Gastroesophageal sphincter (tissue), 4 donors: ENCODE results near the gene PPL. TPM values are rescaled to one million over a fixed set of nuclear protein-coding genes. Genes with fewer than 3 reads are reported as not detected.

Experiments used
- ATAC-seq: fragments of 150-250 bp; one replicate; pipeline ENCODE4 v1.9.1; 2016; ENCODE audit warnings: mild to moderate bottlenecking, moderate library complexity
- H3K27ac ChIP-seq, 4 donors: fragments of 200-600 bp; sonication (generic) in 3 of 4; 1 replicate in 3 of 4; 2 replicates in 1 of 4; pipeline ENCODE4 v1.5.1; 2016 to 2019
- H3K27me3 ChIP-seq: fragments of 200-600 bp; sonication (generic); one replicate; pipeline ENCODE4 v1.5.1; 2019
- H3K36me3 ChIP-seq, 2 donors: fragments of 200-600 bp; sonication (generic); one replicate each; pipeline ENCODE4 v1.5.1; 2019; ENCODE audit warnings: control low read depth in 1 of 2
- H3K4me1 ChIP-seq, 3 donors: fragments of 200-600 bp; sonication (generic); 1 replicate in 2 of 3; 2 replicates in 1 of 3; pipeline ENCODE4 v1.5.1; 2016 to 2019; ENCODE audit warnings: control low read depth in 2 of 3
- H3K4me3 ChIP-seq, 2 donors: fragments of 200-600 bp; sonication (generic); one replicate each; pipeline ENCODE4 v1.5.1; 2019; ENCODE audit warnings: mild to moderate bottlenecking in 1 of 2, moderate library complexity in 1 of 2
- H3K9me3 ChIP-seq, 3 donors: fragments of 200-600 bp; sonication (generic); one replicate each; pipeline ENCODE4 v1.5.1; 2017 to 2019; ENCODE audit warnings: control low read depth in 2 of 3
- EP300 ChIP-seq: sonication (generic); formaldehyde crosslinking; IDR thresholded peaks from one replicate; pipeline ENCODE4 v1.6.1; 2017; ENCODE audit warnings: antibody characterized with exemption, mild to moderate bottlenecking
- POLR2A ChIP-seq, 2 donors: fragments of 450-650 bp; IDR thresholded peaks; one replicate each; pipeline ENCODE4 v1.6.1; 2017; ENCODE audit warnings: antibody characterized with exemption in 2 of 2, mild to moderate bottlenecking in 2 of 2, moderate library complexity in 1 of 2
- POLR2AphosphoS5 ChIP-seq: sonication (generic); formaldehyde crosslinking; IDR thresholded peaks from one replicate; pipeline ENCODE4 v1.6.1; 2017; ENCODE audit warnings: antibody characterized with exemption
- WGBS, 2 donors: methylation state at CpG; one replicate each; pipeline ENCODE4 v1.1.5; 2018; ENCODE audit warnings: low coverage in 1 of 2; 5-methylcytosine and 5-hydroxymethylcytosine counted together
- total RNA-seq, 4 donors: library from RNA; depleted of rRNA; stranded (reverse); fragments of >200 nt; gene quantifications; one replicate each; pipeline ENCODE4 v1.1.0, GENCODE V29; 2016
- TF ChIP-seq, protein P1 (sequence below), 4 experiments: fragments of 200-600 bp in 2 of 4; fragments of 450-650 bp in 2 of 4; sonication (generic) in 1 of 4; IDR thresholded peaks; one replicate each; pipeline ENCODE4 v1.5.1; 2017 to 2019; ENCODE audit warnings: antibody characterized with exemption in 4 of 4, mild to moderate bottlenecking in 2 of 4, moderate library complexity in 2 of 4

PPL gene
- total RNA-seq, 4 donors from 2014 or later: 53.7 to 82.5 (median 76.5) TPM

DNA sequence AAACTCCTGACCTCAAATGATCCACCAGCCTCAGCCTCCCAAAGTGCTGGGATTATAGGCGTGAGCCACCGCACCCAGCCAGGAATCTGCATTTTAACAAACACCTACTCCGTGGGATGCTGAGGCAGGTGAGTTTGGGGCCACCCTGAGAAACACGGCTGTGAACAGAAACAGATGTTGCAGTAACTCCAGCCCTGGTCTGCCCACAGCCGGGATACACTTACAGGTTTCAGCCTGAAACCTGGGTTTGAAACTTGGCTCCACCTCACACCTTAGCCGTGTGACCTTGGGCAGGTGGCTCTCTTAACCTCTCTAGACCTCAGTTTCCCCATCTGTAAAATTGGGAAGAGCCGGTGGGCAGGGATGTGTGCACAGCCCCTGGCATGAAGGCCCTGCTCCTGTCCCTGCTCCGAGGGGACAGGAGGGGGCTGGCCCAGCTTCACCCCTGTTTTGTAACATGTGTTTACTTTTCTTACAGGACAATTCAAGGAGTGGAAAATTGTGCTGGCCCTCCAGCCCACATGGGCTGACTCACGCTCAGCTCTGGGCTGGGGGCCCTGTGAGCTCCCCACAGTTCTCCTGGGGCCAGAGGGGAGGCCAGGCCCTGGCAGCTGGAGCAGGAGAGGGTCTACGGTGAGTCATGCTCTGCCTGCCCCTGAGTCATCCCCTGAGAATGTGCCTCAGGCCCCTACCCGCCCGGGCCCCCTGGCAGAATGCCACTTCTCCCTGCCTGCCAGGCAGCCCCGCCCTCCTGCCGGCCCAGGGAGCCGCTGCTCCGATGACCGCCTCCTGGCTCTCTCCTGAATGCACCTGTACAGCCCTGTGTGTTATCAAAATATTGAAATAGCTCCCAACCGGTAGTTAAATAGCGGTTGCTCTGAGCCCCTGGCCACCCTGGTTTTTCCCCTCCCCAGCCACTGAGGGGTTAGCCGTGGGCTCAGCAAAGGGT lies 7.7 kb upstream of the PPL start:
- Histone ChIP-seq H3K4me1 (peaks cover 3 to 46% (median 36%) of the 10 kb centered on the region in 3 donors), H3K9me3 (no peaks in the 10 kb centered on the region), H3K4me3 (peak overlapping the region in 1 of 2 donors; percentile 5), H3K27ac (peak overlapping the region; percentile 67 to 91 (median 88)), H3K27me3 (no peaks in the 10 kb centered on the region), H3K36me3 (no peaks in the 10 kb centered on the region)
- 11 to 53% methylated on average over 2 to 5 of the region's 20 CpGs for WGBS, 2 donors
- peak; percentile 93 for ATAC-seq
- TF ChIP-seq, protein P1, sequence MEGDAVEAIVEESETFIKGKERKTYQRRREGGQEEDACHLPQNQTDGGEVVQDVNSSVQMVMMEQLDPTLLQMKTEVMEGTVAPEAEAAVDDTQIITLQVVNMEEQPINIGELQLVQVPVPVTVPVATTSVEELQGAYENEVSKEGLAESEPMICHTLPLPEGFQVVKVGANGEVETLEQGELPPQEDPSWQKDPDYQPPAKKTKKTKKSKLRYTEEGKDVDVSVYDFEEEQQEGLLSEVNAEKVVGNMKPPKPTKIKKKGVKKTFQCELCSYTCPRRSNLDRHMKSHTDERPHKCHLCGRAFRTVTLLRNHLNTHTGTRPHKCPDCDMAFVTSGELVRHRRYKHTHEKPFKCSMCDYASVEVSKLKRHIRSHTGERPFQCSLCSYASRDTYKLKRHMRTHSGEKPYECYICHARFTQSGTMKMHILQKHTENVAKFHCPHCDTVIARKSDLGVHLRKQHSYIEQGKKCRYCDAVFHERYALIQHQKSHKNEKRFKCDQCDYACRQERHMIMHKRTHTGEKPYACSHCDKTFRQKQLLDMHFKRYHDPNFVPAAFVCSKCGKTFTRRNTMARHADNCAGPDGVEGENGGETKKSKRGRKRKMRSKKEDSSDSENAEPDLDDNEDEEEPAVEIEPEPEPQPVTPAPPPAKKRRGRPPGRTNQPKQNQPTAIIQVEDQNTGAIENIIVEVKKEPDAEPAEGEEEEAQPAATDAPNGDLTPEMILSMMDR (IDR thresholded peaks at IDR 0.05): no peak
- no peak for TF ChIP-seq EP300
- TF ChIP-seq POLR2A (IDR thresholded peaks at IDR 0.05): no peak
- TF ChIP-seq POLR2AphosphoS5: peak; percentile 97

DNA sequence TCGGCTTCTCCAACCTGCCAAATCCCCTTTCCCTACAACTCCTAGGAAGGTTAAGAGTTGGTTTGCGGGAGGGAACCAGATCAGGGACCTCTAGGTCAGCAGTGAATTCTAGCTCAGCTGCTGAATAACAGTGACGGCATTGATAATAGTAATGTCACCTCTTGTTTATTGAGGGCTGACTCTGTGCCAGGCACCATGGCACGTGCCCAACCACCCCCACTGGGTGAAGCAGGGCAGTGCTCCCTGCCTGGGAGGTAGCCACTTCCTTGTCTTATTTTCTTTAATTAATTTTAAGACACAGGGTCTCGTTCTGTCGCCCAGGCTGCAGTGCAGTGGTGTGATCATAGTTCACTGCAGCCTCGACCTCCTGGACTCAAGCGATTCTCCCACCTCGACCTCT lies 5.5 kb upstream of the PPL start:
- peak overlapping the region; percentile 31 to 91 (median 88) for H3K27ac ChIP-seq
- H3K4me3 ChIP-seq: no peak overlapping the region
- WGBS, 2 donors: 65% methylated on average over 7 of the region's 9 CpGs; no CpG with 5 or more reads in 1 of the 2 donors
- H3K9me3 ChIP-seq: no peaks in the 10 kb centered on the region
- H3K4me1 ChIP-seq: peaks cover 3 to 51% (median 36%) of the 10 kb centered on the region in 3 donors
- no peaks in the 10 kb centered on the region for H3K36me3 ChIP-seq
- no peak for ATAC-seq
- TF ChIP-seq POLR2A (IDR thresholded peaks at IDR 0.05) (no peak), EP300 (no peak), POLR2AphosphoS5 (no peak)
- TF ChIP-seq, protein P1 (IDR thresholded peaks at IDR 0.05): no peak
- H3K27me3 ChIP-seq: peaks cover 2% of the 10 kb centered on the region

DNA sequence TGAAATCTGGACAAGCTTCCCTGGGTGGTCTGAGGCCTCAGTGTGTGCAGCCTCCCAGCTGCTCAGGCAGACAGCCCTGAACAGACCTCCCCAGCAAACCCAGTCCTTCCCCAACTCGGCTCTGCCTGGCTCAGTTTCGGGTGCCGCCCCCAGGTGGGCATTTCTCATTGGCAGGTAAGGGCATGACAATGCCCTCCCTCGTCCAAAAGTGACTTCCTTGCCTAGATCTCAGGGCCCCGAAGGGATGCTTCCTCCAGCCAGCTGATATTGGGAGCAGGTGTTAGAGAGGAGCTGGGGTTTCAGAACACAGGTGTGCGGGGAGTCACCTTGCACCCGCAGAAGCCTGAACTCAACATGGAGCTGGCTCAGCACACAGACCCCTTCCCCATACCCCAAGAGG lies 3.8 kb upstream of the PPL start:
- peaks cover 3 to 62% (median 44%) of the 10 kb centered on the region in 3 donors for H3K4me1 ChIP-seq
- H3K36me3 ChIP-seq: no peaks in the 10 kb centered on the region
- WGBS, 2 donors: 50% methylated on average over 3 of the region's 7 CpGs; no CpG with 5 or more reads in 1 of the 2 donors
- ATAC-seq: no peak
- H3K27ac ChIP-seq: peak overlapping the region in 1 of 4 donors; percentile 14
- H3K9me3 ChIP-seq: no peaks in the 10 kb centered on the region
- peaks cover 20% of the 10 kb centered on the region for H3K27me3 ChIP-seq
- no peak overlapping the region for H3K4me3 ChIP-seq
- TF ChIP-seq POLR2AphosphoS5 (no peak), POLR2A (IDR thresholded peaks at IDR 0.05) (no peak), EP300 (no peak)
- TF ChIP-seq, protein P1 (IDR thresholded peaks at IDR 0.05): no peak

DNA sequence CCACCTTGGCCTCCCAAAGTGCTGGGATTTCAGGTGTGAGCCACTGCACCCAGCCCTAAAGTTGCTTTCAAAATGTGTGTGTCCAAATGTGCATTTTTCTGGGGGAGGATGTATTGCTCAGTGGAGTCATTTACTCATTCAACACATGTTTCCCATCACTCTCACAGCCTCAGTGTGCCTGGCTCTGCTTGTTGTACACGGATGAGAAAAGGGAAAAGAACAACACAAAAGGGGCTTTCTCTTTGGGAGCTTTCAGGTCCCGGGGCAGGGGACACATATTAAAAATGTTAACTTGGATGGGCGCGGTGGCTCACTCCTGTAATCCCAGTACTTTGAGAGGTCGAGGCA lies 1.7 kb upstream of the PPL start:
- Histone ChIP-seq H3K9me3 (no peaks in the 10 kb centered on the region), H3K27ac (peak overlapping the region in 1 of 4 donors; percentile 7), H3K4me1 (peaks cover 0 to 60% (median 23%) of the 10 kb centered on the region in 3 donors), H3K36me3 (no peaks in the 10 kb centered on the region), H3K4me3 (no peak overlapping the region), H3K27me3 (peaks cover 31% of the 10 kb centered on the region)
- no peak for TF ChIP-seq EP300
- ATAC-seq: no peak
- WGBS, 2 donors: 67 to 73% methylated on average over 2 to 3 of the region's 5 CpGs

DNA sequence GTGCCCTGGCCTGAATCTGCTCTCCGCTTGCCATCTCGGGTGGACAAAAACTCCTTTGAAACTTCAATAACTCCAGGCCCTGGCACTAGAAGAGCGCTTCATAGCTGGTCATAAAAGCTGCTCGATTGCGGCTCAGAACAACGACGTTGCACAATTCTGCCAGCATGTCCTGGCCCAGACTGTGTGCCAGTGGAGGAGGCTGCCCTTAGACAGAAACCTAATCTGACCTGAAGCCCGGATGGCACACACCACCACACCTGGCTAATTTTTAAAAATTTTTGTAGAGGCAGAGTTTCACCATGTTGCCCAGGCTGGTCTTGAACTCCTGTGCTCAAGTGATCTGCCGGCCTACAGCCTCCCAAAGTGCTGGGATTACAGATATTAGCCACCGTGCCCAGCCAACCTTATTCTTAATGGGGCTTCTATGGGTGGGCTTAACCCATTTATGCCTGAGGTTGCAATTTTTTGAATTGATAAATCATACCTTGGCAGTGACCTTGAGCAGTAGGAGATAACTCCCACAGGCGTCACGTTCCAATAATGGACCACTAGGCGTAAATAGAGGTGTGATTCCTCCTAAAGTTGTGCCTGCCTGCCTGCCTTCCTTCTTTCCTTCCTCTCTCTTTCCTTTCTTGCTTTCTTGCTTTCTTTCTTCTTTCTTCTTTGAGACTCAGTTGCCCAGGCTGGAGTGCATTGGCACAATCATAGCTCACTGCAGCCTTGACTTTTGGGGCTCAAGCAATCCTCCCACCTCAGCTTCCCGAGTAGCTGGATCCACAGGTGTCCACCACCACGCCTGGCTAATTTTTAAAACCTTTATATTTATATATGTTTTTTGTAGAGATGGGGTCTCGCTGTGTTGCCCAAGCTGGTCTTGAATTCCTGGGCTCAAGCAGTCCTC lies 1.1 kb upstream of the PPL start:
- peak overlapping the region in 3 of 4 donors; percentile 75 to 83 (median 76) for H3K27ac ChIP-seq
- peaks cover 31% of the 10 kb centered on the region for H3K27me3 ChIP-seq
- WGBS, 2 donors: 90 to 92% methylated on average over 2 to 10 of the region's 16 CpGs
- no peak overlapping the region for H3K4me3 ChIP-seq
- peaks cover 0 to 57% (median 17%) of the 10 kb centered on the region in 3 donors for H3K4me1 ChIP-seq
- no peak for TF ChIP-seq POLR2A (IDR thresholded peaks at IDR 0.05)
- no peak for TF ChIP-seq POLR2AphosphoS5
- TF ChIP-seq, protein P1 (IDR thresholded peaks at IDR 0.05): no peak
- TF ChIP-seq EP300: no peak
- ATAC-seq: no peak
- H3K9me3 ChIP-seq: no peaks in the 10 kb centered on the region
- no peaks in the 10 kb centered on the region for H3K36me3 ChIP-seq
